HepG2 (cell line): Measurements from ENCODE around the gene GNB4. TPM values are rescaled to one million over a fixed set of nuclear protein-coding genes. Genes with fewer than 3 reads are reported as not detected.

Experiments
- ATF5 ChIP-seq: sonication (generic); formaldehyde crosslinking; IDR thresholded peaks from 2 replicates; pipeline ENCODE4 v1.4.0; 2020; ENCODE audit warnings: mild to moderate bottlenecking, low read depth, missing genetic modification reagents
- FOXJ3 ChIP-seq: sonication (generic); formaldehyde crosslinking; IDR thresholded peaks from 2 replicates; pipeline ENCODE4 v1.4.0; 2020; ENCODE audit warnings: missing genetic modification reagents, mild to moderate bottlenecking, borderline replicate concordance
- FOXO1 ChIP-seq: sonication (generic); formaldehyde crosslinking; IDR thresholded peaks from 2 replicates; pipeline ENCODE4 v1.4.0; 2020; ENCODE audit warnings: missing genetic modification reagents
- FOXO4 ChIP-seq: sonication (generic); formaldehyde crosslinking; conservative IDR thresholded peaks from 2 replicates; pipeline ENCODE4 v1.8.1; 2023; ENCODE audit warnings: missing genetic modification reagents
- HMGA1 ChIP-seq: sonication (generic); formaldehyde crosslinking; conservative IDR thresholded peaks from 2 replicates; pipeline ENCODE4 v1.4.0; 2020; ENCODE audit warnings: missing genetic modification reagents
- IRF2 ChIP-seq: IDR thresholded peaks from 2 replicates; pipeline ENCODE4 v1.6.1; 2018; ENCODE audit warnings: missing genetic modification reagents, missing compliant biosample characterization
- JDP2 ChIP-seq: sonication (generic); formaldehyde crosslinking; IDR thresholded peaks from 2 replicates; pipeline ENCODE4 v1.8.1; 2022; ENCODE audit warnings: missing genetic modification reagents, borderline replicate concordance
- LBX2 ChIP-seq: sonication (generic); formaldehyde crosslinking; IDR thresholded peaks from 2 replicates; pipeline ENCODE4 v1.5.0; 2020; ENCODE audit warnings: missing genetic modification reagents, mild to moderate bottlenecking, borderline replicate concordance
- NBN ChIP-seq: fragments of 450-650 bp; conservative IDR thresholded peaks from 2 replicates; pipeline ENCODE4 v1.6.1; 2017
- PATZ1 ChIP-seq: sonication (generic); formaldehyde crosslinking; IDR thresholded peaks from 2 replicates; pipeline ENCODE4 v1.4.0; 2020; ENCODE audit warnings: missing genetic modification reagents
- POLR2A ChIP-seq, 2 experiments: IDR thresholded peaks; 2 replicates each; pipeline ENCODE4 v1.6.1; 2011; ENCODE audit warnings: low read depth in 2 of 2, low read length in 2 of 2, mild to moderate bottlenecking in 1 of 2, moderate library complexity in 1 of 2; ENCODE audit not compliant: insufficient read depth in 1 of 2
- ZFP37 ChIP-seq: sonication (generic); formaldehyde crosslinking; IDR thresholded peaks from 2 replicates; pipeline ENCODE4 v1.4.0; 2020; ENCODE audit warnings: missing genetic modification reagents, borderline replicate concordance
- ZMYM3 ChIP-seq: sonication (generic); formaldehyde crosslinking; IDR thresholded peaks from 2 replicates; pipeline ENCODE4 v1.5.1; 2020; ENCODE audit warnings: mild to moderate bottlenecking, missing genetic modification reagents
- ZNF503 ChIP-seq: sonication (generic); formaldehyde crosslinking; IDR thresholded peaks from 2 replicates; pipeline ENCODE4 v1.4.0; 2020; ENCODE audit warnings: missing genetic modification reagents
- ZNF543 ChIP-seq: sonication (generic); formaldehyde crosslinking; IDR thresholded peaks from 2 replicates; pipeline ENCODE4 v1.4.0; 2020; ENCODE audit warnings: mild to moderate bottlenecking, missing genetic modification reagents
- ZNF770 ChIP-seq: sonication (generic); formaldehyde crosslinking; IDR thresholded peaks from 2 replicates; pipeline ENCODE4 v1.5.0; 2020; ENCODE audit warnings: mild to moderate bottlenecking, missing genetic modification reagents
- ZNF788 ChIP-seq: sonication (generic); formaldehyde crosslinking; IDR thresholded peaks from 2 replicates; pipeline ENCODE4 v1.5.0; 2020; ENCODE audit warnings: mild to moderate bottlenecking, missing genetic modification reagents, borderline replicate concordance
- ZNF800 ChIP-seq: sonication (generic); formaldehyde crosslinking; IDR thresholded peaks from 2 replicates; pipeline ENCODE4 v1.4.0; 2020; ENCODE audit warnings: missing genetic modification reagents
- polyA plus RNA-seq, 8 experiments: library from polyadenylated mRNA; depleted of rRNA in 3 of 8; stranded (reverse) in 7 of 8; unstranded in 1 of 8; fragments of >200 nt; fragmentation: Illumina TruSeq in 4 of 8; extraction: Trizol in 4 of 8; gene quantifications; 2 replicates each; pipeline versions ENCODE4 v1.2.1 to v1.2.3, GENCODE V29; 2011 to 2016; ENCODE audit warnings: low read depth in 4 of 8, missing spikeins in 1 of 8, mixed read lengths in 1 of 8; ENCODE audit not compliant: insufficient read depth in 1 of 8
- total RNA-seq, 5 experiments: library from RNA; depleted of rRNA; stranded (reverse); fragments of >200 nt; fragmentation: Illumina TruSeq; extraction: Trizol; gene quantifications; 2 replicates each; pipeline ENCODE4 v1.2.3, GENCODE V29; 2016; ENCODE audit warnings: low read depth in 1 of 5

The GNB4 gene
- total and polyA plus RNA-seq, 2 of the 13 experiments (the other 11 are each of a cell fraction or from before 2014, with no cell fraction given) = 0.07 to 0.13 TPM

GRCh38 chr3:179347345-179348194, 103.7 kb downstream of the GNB4 start, which contains the start of gene MFN1 (continued):
- TF ChIP-seq ZNF543 (CRISPR knock-in tag) (no peak), FOXO4 (CRISPR knock-in tag) (no peak), IRF2 (peak; percentile 65), POLR2A (IDR thresholded peaks at IDR 0.05; ENCODE audit: insufficient read depth in 1 of 2, low read depth in 2 of 2, low read length in 2 of 2) (peak; percentile 86 to 87), ATF5 (CRISPR knock-in tag) (no peak), JDP2 (CRISPR knock-in tag) (no peak), ZMYM3 (CRISPR knock-in tag) (peak; percentile 30; the same call in 1 of the 2 replicates), FOXJ3 (CRISPR knock-in tag) (no peak), ZNF788 (CRISPR knock-in tag) (peak; percentile 38; the same call in 1 of the 2 replicates), ZFP37 (CRISPR knock-in tag) (no peak; the same call in 1 of the 2 replicates), FOXO1 (CRISPR knock-in tag) (peak; percentile 37; the same call in 1 of the 2 replicates), NBN (no peak), ZNF800 (CRISPR knock-in tag) (no peak), HMGA1 (CRISPR knock-in tag) (no peak), LBX2 (CRISPR knock-in tag) (no peak), ZNF770 (CRISPR knock-in tag) (no peak), ZNF503 (peak; percentile 37; the same call in 1 of the 2 replicates), PATZ1 (CRISPR knock-in tag) (peak; percentile 37; the same call in 1 of the 2 replicates)
